ENCODE measurements around the gene RGS6. TPM values are rescaled to one million over a fixed set of nuclear protein-coding genes. Genes with fewer than 3 reads are reported as not detected.

The RGS6 gene
- total RNA-seq, 1 donor from 2014 or later, result not detected

DNA sequence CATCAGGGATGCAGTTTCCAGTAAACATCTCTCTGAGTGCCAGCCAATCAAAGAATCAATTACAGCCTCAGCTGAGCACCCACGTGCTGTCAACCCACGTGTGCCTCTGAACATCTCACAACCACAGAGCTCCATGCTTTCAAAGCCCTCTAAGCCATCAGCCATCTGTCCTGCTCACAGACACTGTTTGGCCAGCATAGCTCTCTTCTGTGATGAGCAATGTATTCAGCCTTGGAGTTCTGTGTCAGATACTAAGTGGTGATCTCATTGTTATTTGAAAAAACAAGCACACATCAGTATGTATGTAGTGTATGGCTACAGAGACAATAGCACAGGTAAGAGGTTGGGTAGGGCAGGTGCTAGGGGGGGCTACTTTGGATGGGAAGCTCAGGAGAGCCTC is 94.3 kb downstream of the RGS6 start:
- H3K36me3 ChIP-seq (ENCODE audit: control insufficient read depth, insufficient read depth, low read length), result no peaks in the 10 kb centered on the region
- TF ChIP-seq, protein P1, sequence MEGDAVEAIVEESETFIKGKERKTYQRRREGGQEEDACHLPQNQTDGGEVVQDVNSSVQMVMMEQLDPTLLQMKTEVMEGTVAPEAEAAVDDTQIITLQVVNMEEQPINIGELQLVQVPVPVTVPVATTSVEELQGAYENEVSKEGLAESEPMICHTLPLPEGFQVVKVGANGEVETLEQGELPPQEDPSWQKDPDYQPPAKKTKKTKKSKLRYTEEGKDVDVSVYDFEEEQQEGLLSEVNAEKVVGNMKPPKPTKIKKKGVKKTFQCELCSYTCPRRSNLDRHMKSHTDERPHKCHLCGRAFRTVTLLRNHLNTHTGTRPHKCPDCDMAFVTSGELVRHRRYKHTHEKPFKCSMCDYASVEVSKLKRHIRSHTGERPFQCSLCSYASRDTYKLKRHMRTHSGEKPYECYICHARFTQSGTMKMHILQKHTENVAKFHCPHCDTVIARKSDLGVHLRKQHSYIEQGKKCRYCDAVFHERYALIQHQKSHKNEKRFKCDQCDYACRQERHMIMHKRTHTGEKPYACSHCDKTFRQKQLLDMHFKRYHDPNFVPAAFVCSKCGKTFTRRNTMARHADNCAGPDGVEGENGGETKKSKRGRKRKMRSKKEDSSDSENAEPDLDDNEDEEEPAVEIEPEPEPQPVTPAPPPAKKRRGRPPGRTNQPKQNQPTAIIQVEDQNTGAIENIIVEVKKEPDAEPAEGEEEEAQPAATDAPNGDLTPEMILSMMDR (IDR thresholded peaks at IDR 0.05; ENCODE audit: insufficient read depth, low read length, poor library complexity, severe bottlenecking), result no peak
- H3K27me3 ChIP-seq (ENCODE audit: control insufficient read depth, insufficient read depth, low read length), result no peaks in the 10 kb centered on the region
- no peak for DNase-seq (ENCODE audit: low read depth)
- no peak overlapping the region for H3K4me3 ChIP-seq (ENCODE audit: low read depth, low read length)

DNA sequence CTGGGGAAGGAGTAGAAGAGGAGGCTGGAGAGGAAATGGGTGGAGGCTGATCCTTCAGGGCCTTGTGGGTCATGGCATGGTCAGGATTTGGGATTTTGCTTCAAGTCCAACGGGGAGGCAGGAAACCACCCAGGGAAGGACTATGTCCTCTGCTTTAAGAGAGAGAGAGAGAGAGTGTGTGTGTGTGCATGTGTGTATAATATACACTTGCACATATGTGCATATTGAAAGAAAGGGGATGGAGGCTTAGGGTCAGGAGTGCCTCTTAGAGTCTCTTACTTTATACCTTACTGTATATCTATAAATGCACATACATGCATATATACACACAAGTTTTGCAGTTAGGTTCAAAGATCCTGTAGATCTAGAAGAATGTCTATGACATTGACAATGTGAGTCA is 94.8 kb downstream of the RGS6 start:
- H3K4me3 ChIP-seq (ENCODE audit: low read depth, low read length), result no peak overlapping the region
- H3K27me3 ChIP-seq (ENCODE audit: control insufficient read depth, insufficient read depth, low read length), result no peaks in the 10 kb centered on the region
- TF ChIP-seq, protein P1 (IDR thresholded peaks at IDR 0.05; ENCODE audit: insufficient read depth, low read length, poor library complexity, severe bottlenecking), result no peak
- no peaks in the 10 kb centered on the region for H3K36me3 ChIP-seq (ENCODE audit: control insufficient read depth, insufficient read depth, low read length)
- no peak for DNase-seq (ENCODE audit: low read depth)

DNA sequence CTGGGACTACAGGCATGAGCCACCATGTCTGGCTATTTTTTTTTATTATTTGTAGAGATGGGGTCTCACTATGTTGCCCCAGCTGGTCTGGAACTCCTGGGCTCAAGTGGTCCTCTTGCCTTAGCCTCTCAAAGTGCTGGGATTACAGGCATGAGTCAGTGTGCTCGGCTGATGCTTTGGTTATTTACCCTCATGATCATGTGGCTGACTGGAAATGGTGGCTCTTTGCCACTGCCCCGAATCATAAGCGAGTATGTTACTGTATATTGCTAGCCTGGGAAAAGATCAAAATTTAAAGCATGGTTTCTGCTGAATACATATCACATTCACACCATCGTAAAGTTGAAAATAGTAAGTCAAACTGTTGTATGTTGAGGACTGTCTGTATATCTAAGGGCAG is 101.1 kb downstream of the RGS6 start:
- H3K36me3 ChIP-seq (ENCODE audit: control insufficient read depth, insufficient read depth, low read length), result no peaks in the 10 kb centered on the region
- no peaks in the 10 kb centered on the region for H3K27me3 ChIP-seq (ENCODE audit: control insufficient read depth, insufficient read depth, low read length)
- TF ChIP-seq, protein P1 (IDR thresholded peaks at IDR 0.05; ENCODE audit: insufficient read depth, low read length, poor library complexity, severe bottlenecking), result no peak
- H3K4me3 ChIP-seq (ENCODE audit: low read depth, low read length), result no peak overlapping the region
- DNase-seq (ENCODE audit: low read depth), result no peak

DNA sequence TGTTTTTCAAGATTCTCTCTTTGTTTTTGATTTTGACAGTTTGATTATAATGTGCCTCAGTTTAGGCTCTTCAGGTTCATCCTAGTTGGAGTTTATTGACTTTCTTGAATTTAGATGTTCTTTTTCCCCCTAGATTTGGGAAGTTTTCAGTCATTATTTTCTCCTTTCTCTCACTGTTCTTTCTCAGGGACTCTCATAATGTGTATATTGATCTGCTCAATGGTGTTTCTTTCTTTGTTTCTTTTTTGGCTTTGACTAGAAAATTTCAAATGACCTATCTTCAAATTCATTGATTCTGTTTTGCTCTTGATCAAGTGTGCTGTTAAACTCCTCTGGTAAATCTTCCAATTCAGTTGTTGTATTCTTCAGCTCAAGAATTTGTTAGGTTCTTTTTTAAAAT is 108.3 kb downstream of the RGS6 start:
- TF ChIP-seq, protein P1 (IDR thresholded peaks at IDR 0.05; ENCODE audit: insufficient read depth, low read length, poor library complexity, severe bottlenecking), result no peak
- DNase-seq (ENCODE audit: low read depth), result no peak
- H3K27me3 ChIP-seq (ENCODE audit: control insufficient read depth, insufficient read depth, low read length), result no peaks in the 10 kb centered on the region
- H3K36me3 ChIP-seq (ENCODE audit: control insufficient read depth, insufficient read depth, low read length), result no peaks in the 10 kb centered on the region
- H3K4me3 ChIP-seq (ENCODE audit: low read depth, low read length), result no peak overlapping the region

DNA sequence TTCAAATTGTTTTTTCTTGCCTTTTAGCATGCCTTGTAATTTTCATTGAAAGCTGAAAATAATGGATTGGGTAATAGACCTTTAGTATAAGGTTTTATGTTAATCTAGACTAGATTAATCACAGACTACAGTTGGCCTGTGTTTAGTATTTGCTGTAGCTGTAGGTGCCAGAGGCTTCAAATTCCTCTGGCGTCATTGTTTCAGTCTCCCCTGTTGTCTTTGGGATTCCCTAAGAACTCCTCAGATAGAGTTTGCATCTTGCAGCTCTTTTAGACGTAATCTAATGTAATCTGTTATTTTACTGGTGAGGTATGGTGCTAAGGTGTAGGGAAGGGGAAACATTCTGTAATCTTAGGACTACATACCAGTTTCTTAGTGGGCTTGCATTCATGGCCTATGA is 113.0 kb downstream of the RGS6 start:
- TF ChIP-seq, protein P1 (IDR thresholded peaks at IDR 0.05; ENCODE audit: insufficient read depth, low read length, poor library complexity, severe bottlenecking), result no peak
- Histone ChIP-seq H3K27me3 (ENCODE audit: control insufficient read depth, insufficient read depth, low read length) (no peaks in the 10 kb centered on the region), H3K36me3 (ENCODE audit: control insufficient read depth, insufficient read depth, low read length) (no peaks in the 10 kb centered on the region), H3K4me3 (ENCODE audit: low read depth, low read length) (no peak overlapping the region)
- no peak for DNase-seq (ENCODE audit: low read depth)

DNA sequence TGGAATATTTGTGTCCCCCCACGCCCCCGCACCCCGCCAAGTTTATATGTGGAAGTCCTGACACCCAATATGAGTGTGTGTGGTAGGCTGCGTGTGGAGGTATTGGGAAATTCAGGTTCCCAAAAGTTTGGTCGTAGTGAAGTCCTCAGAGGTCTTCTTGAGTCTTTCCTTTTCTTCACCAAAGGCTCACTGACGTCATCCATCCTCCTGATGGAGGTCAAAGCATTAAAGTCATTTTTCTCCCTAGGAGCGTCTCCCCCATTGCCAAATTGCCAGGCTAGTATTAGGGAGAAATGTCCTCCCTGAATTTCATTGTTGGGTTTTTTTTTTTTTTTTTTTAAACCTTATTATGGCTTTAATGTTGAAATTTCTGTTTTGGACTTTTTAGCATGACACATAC is 113.7 kb downstream of the RGS6 start:
- no peaks in the 10 kb centered on the region for H3K36me3 ChIP-seq (ENCODE audit: control insufficient read depth, insufficient read depth, low read length)

More for the DNA sequence above, 113.7 kb downstream of the RGS6 start:
- no peak for DNase-seq (ENCODE audit: low read depth)
- Histone ChIP-seq H3K27me3 (ENCODE audit: control insufficient read depth, insufficient read depth, low read length) (no peaks in the 10 kb centered on the region), H3K4me3 (ENCODE audit: low read depth, low read length) (no peak overlapping the region)
- TF ChIP-seq, protein P1 (IDR thresholded peaks at IDR 0.05; ENCODE audit: insufficient read depth, low read length, poor library complexity, severe bottlenecking), result no peak
